Measurements from ENCODE around the gene IRF9.

Gene IRF9

GRCh38 chr14:24157331-24157730, 3.7 kb upstream of the IRF9 start:
- no peaks in the 10 kb centered on the region for H4K20me1 ChIP-seq (ENCODE audit: insufficient read depth)
- H3K36me3 ChIP-seq (ENCODE audit: insufficient read depth), result no peaks in the 10 kb centered on the region
- no peak overlapping the region for H3K4me3 ChIP-seq (IDR thresholded peaks at IDR 0.05; ENCODE audit: insufficient read depth, low read depth, low read length)
- H3K4me1 ChIP-seq (ENCODE audit: low read depth, poor library complexity, severe bottlenecking), result peaks cover 14% of the 10 kb centered on the region
- no peak overlapping the region for H2AFZ ChIP-seq (ENCODE audit: low read depth)
- no peaks in the 10 kb centered on the region for H3K79me2 ChIP-seq (ENCODE audit: insufficient read depth, low read depth)
- no peak overlapping the region for H3K27ac ChIP-seq
- no peak overlapping the region for H3K9ac ChIP-seq
- no peaks in the 10 kb centered on the region for H3K27me3 ChIP-seq (ENCODE audit: insufficient read depth, low read depth)
- TF ChIP-seq, protein P1, sequence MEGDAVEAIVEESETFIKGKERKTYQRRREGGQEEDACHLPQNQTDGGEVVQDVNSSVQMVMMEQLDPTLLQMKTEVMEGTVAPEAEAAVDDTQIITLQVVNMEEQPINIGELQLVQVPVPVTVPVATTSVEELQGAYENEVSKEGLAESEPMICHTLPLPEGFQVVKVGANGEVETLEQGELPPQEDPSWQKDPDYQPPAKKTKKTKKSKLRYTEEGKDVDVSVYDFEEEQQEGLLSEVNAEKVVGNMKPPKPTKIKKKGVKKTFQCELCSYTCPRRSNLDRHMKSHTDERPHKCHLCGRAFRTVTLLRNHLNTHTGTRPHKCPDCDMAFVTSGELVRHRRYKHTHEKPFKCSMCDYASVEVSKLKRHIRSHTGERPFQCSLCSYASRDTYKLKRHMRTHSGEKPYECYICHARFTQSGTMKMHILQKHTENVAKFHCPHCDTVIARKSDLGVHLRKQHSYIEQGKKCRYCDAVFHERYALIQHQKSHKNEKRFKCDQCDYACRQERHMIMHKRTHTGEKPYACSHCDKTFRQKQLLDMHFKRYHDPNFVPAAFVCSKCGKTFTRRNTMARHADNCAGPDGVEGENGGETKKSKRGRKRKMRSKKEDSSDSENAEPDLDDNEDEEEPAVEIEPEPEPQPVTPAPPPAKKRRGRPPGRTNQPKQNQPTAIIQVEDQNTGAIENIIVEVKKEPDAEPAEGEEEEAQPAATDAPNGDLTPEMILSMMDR (conservative IDR thresholded peaks at IDR 0.05; ENCODE audit: low read depth, low read length), result no peak
- no peak overlapping the region for H3K4me2 ChIP-seq

DNA sequence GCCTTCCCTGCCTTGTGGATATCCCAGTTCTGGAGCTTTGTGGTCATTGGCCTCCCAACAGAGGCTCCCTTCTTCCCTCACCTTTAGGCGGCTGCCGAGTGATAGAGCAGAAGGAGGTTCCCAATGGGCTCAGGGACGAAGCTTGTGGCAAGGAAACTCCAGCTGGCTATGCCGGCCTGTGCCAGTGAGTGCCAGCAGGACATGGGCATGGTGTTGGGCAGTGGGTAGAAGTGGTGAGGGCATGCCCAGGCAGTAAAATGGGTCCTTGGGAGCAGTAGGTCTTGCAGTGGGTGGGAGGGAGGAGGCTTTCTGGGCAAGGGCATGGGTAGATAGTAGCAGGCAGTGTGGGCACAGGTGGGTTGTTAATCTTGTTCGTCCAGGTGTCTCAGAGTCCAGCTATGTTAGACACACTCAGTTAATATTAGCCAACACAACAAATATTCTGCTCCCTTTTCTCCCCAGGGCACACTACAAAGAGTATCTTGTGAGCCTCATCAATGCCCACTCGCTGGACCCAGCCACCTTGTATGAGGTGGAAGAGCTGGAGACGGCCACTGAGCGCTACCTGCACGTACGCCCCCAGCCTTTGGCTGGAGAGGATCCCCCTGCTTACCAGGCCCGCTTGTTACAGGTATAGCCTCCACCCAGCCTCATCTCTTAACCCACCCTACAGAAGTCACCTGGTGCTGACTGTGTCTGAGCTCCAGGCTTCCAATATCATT, 1.1 kb upstream of the IRF9 start:
- no peak overlapping the region for H3K27ac ChIP-seq
- no peaks in the 10 kb centered on the region for H3K27me3 ChIP-seq (ENCODE audit: insufficient read depth, low read depth)
- H4K20me1 ChIP-seq (ENCODE audit: insufficient read depth), result no peaks in the 10 kb centered on the region
- no peaks in the 10 kb centered on the region for H3K36me3 ChIP-seq (ENCODE audit: insufficient read depth)
- peaks cover 14% of the 10 kb centered on the region for H3K4me1 ChIP-seq (ENCODE audit: low read depth, poor library complexity, severe bottlenecking)
- H3K79me2 ChIP-seq (ENCODE audit: insufficient read depth, low read depth), result no peaks in the 10 kb centered on the region
- no peak overlapping the region for H2AFZ ChIP-seq (ENCODE audit: low read depth)
- no peak overlapping the region for H3K4me2 ChIP-seq
- TF ChIP-seq, protein P1 (conservative IDR thresholded peaks at IDR 0.05; ENCODE audit: low read depth, low read length), result no peak
- no peak overlapping the region for H3K9ac ChIP-seq
- no peak overlapping the region for H3K4me3 ChIP-seq (IDR thresholded peaks at IDR 0.05; ENCODE audit: insufficient read depth, low read depth, low read length)

DNA sequence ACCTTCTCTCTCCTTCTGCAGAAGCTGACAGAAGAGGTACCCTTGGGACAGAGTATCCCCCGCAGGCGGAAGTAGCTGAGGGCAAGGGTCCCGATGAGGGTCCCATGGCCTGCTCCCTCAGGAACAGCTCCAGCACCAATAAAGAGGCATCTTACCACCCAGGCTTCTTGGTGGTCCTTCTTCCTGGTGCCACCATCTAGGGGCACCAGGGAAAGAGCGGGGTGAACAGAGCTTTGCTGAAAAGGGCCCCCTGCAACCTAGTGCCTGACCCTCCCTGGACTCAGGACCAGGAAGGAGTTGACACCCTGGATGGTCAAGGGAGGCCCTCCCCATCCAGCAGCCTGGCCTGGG, 591 bp upstream of the IRF9 start:
- TF ChIP-seq, protein P1 (conservative IDR thresholded peaks at IDR 0.05; ENCODE audit: low read depth, low read length), result no peak
- no peaks in the 10 kb centered on the region for H3K27me3 ChIP-seq (ENCODE audit: insufficient read depth, low read depth)
- H3K4me1 ChIP-seq (ENCODE audit: low read depth, poor library complexity, severe bottlenecking), result peaks cover 14% of the 10 kb centered on the region
- H3K9ac ChIP-seq, result no peak overlapping the region
- 0 out of 2 replicates have a peak overlapping the region, but pooled peaks have one; percentile 36 for H3K4me2 ChIP-seq
- no peak overlapping the region for H3K27ac ChIP-seq
- no peaks in the 10 kb centered on the region for H3K79me2 ChIP-seq (ENCODE audit: insufficient read depth, low read depth)
- H3K4me3 ChIP-seq (IDR thresholded peaks at IDR 0.05; ENCODE audit: insufficient read depth, low read depth, low read length), result no peak overlapping the region
- H4K20me1 ChIP-seq (ENCODE audit: insufficient read depth), result no peaks in the 10 kb centered on the region
- no peak overlapping the region for H2AFZ ChIP-seq (ENCODE audit: low read depth)
- H3K36me3 ChIP-seq (ENCODE audit: insufficient read depth), result no peaks in the 10 kb centered on the region

- no peak overlapping the region for H3K4me3 ChIP-seq (IDR thresholded peaks at IDR 0.05; ENCODE audit: insufficient read depth, low read depth, low read length)
- no peaks in the 10 kb centered on the region for H3K79me2 ChIP-seq (ENCODE audit: insufficient read depth, low read depth)
- H3K9ac ChIP-seq, result no peak overlapping the region
- H3K4me2 ChIP-seq, result peak overlapping the region; percentile 79
- H3K27ac ChIP-seq, result no peak overlapping the region
- peaks cover 14% of the 10 kb centered on the region for H3K4me1 ChIP-seq (ENCODE audit: low read depth, poor library complexity, severe bottlenecking)
- H2AFZ ChIP-seq (ENCODE audit: low read depth), result no peak overlapping the region
- no peaks in the 10 kb centered on the region for H3K36me3 ChIP-seq (ENCODE audit: insufficient read depth)
- H3K27me3 ChIP-seq (ENCODE audit: insufficient read depth, low read depth), result no peaks in the 10 kb centered on the region
- TF ChIP-seq, protein P1 (conservative IDR thresholded peaks at IDR 0.05; ENCODE audit: low read depth, low read length), result no peak
- H4K20me1 ChIP-seq (ENCODE audit: insufficient read depth), result no peaks in the 10 kb centered on the region
Observed at GRCh38 chr14:24162093-24162492, 1.0 kb downstream of the IRF9 start.
